GM21367 (cell line): ENCODE data around the gene DMBT1.

Experiments used
- ATAC-seq: cut with Tn5 transposase; IDR thresholded peaks from one replicate; pipeline ENCODE4 v1.9.1; 2021; ENCODE audit not compliant: unreplicated experiment

DMBT1 gene

DNA sequence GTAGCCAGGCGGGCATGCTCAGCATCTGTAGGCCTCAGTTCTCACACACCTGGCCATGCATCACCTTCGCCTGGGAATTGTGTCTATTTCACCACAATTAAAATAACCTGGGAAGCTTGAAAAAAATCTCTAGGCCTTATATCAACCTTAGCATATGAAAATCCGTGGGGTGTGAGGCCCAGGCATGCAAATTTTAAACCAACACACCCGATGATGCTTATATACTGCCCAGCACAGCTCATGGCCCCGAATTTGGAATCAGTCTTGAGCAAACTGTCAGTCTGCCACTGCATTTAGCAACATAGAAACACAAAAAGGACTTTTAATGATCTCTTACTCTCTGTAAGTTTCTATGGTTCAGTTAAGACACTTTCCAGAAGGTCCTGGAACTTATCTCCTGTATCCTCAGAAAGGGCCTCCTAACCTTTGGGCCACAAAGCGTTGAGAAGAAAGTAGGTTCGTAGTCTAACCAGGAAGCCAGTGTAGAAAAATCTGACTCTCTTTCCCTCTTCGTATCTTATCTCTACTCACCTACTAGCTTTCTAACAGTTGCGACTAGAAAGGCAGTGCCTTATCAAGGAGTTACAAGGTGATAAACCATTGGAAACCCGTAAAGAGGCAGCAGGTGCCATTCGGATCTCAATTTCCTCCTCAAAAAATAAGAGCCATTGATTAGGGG is 12.0 kb upstream of the DMBT1 start:
- ATAC-seq, result no peak

DNA sequence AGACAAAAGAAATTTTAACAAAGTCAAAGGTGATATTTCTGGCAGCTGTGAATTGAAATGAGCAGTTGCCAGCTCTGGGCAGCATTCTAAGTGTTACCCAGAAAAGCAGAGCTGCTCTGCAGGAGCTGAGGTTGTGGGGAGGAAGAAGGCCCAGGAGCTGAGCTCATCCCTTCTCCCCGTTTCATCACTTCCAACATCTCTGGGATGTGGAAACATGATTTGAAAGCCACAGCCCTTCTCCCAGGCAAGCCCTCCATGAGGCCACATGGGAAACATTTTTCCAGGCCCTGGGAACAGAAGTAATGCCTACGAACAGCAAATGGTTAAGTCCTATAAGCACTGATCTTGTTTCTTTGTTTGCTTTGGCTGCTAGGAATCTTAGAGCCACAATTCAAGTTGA is 10.9 kb upstream of the DMBT1 start:
- ATAC-seq, result no peak

DNA sequence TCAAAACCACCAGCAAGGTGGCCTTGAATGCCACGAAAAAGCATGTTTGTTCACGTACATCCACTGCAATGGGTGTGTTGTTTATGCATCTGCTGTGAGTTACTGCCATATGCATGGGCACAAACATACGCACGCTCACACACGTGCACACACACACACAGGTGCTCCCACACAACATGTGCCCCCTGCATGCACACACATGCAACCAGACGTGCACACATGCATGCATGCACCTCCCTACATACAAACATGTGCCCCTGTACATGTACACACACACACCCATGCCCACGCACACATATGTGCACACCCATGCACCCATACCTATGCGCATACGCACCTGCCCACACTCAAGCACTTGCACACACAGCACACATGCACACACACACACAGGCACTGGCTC is 10.1 kb upstream of the DMBT1 start:
- no peak for ATAC-seq

DNA sequence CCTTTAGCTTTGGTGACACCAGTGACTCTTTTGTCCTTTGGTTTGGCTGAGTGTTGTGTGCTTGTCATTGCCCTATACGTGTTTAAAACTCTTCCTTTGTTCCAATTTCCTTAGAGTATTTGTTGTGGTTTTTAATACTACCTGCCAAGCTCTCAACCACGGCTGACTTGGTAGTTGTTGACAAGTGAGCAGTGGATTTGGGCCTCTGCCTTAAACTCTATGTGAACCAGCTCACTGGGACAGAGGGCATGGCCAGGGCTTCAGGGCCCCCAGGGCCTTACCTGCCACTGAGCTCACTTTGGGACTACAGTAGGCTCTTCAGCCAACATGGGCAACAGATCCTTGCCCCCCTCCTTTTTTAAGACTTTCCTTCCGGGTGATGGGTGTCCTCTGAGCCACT is 9.6 kb upstream of the DMBT1 start:
- no peak for ATAC-seq

DNA sequence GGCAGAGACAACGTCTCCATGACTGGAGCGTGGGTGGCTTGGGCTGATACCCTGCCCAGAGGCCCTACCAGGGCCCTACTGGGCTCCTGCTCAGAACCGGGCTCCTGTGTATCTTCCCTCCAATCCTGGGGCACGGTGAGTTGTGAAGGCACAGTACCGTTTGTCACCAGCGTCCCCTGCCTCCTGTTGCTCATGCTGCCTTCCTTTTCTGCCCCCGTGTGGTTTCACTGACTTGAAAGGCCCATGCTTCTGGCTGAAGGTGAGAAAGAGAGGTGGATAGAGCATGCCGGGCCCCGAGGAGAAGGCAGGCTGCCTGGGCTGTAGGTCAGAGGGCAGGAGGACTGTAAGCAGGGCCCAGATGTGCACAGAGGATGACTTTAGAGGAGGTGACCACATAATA is 9.1 kb upstream of the DMBT1 start:
- ATAC-seq, result no peak

DNA sequence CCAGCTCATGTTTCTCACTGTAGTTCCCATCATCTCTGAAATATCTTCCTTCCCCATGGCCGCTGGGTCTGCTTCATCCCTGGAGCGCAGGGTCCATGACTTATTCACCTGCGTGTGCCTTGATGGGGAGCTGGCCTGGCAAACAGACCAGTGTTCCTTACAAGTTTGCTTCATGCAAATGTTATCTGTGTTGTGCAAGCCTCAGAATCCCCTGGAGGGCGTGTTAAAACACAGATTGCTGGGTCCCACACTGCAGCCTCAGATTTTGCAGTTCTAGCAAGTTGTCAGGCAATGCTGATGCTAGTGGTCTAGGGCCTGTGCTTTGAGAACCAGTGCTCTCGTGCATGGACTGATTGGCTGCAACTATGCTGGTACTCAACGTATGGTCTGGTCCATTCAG is 7.2 kb upstream of the DMBT1 start:
- ATAC-seq, result no peak

DNA sequence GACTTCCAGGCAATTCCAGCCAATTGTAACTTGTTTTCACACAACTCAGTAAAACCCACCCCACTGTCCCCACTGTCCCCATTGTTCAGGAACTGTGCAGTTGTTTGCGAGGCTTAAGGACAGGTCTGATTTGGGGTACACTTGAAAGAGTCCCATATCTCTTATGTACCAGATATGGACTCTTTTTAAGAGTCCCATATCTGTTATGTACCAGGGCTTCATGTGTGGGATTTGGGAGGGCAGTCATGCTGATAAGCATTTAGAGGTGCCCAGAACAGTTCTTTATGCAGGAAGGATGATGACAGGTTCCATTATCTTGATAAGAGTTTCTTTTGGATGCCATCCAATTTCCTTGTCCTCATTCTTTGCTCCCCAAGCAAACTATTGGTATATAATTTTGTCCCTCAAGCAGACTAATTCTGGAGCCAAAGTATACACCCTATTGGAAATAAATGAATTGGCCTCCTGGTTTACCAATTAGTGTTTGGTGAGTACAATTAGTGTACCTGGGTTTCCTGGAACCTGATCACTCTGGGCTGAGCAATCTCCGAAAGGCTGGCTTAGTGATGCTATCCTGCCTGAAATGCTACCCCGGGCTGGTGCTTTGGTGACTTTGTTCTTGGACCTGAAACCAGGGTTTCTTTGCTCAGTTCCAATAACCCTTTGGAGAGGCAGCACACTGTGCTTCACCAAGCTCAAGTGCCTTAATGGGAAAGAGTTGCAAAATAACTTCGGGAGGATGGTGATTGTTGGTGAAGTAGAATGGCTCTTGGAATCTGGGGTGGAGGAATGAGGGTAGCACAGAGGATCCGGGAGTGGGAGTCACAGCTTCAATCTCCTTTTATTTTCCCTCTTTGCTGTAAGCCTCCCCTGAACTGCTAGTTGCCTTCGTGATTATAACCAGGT is 6.2 kb upstream of the DMBT1 start:
- ATAC-seq, result no peak

DNA sequence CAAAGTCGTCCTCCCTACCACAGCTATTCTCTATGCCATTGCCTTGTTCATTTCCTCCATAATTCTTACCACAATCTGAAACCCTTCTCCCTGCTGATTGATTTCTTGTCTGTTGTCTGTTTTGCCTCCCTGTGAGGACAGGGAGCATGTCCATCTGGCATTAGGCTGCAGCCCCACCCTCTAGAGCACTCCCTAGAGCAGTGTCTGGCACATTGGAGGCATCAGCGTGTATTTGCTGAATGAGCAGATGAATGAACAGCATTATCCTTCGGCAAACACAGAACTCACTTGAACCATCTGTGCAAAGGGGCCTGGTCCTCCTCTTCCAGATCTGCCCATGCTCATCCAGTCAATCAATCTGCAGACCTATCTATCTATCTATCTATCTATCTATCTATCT is 5.1 kb upstream of the DMBT1 start:
- no peak for ATAC-seq

DNA sequence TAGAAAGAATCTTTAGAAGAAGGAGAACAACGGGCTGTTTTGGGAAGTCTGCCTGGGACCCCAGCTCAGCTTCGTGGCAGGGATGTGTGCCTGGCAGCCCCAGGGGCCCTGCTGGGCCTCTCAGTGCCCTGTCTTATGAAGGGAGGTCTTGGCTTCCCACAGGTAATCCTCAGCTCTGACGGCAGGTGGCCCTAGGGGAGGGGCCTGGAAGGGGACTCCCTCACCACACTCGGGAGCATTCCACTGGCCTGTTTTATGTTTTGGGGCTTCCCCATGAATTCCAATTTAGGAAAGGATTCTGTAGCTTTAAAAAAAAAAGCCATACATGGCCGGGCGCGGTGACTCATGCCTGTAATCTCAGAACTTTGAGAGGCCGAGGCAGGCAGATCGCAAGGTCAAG is 3.0 kb upstream of the DMBT1 start:
- no peak for ATAC-seq

DNA sequence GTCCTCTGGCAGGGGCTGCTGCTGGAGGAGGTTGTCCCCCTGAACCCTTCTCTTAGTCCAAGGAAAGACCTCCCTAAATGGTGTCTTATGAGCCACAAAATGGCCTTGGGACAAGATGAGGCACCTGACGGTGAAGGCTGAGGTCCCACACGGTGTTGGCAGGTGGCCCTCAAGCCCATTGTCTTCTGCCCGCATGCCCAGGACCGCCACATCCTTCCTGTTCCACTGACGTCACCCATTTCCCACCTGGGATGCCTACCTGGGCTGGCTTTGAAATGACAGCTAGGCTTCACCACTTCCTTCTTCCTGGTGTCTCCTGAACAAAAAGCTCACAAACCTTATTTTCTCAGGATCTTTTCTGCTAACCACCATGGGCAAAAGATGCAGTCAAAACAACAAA is 2.1 kb upstream of the DMBT1 start:
- ATAC-seq, result no peak

DNA sequence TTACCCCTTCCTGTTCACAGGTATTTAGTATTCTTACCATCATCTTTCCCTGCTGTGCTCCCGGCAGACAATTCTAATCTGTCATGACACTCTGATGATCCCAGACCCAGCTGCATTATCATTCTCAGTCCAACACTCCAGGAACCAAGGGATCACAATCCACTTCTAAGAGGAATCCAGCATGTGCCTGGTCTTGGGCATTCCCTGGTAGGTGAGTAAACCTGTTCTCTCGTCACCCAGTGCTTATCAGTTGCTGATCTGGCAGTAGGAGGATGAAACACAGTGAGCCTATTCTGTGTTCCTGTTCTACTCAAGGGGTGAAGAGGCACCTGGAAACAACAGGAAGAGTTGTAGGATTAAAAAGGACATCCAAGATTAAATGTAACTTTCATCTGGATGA is 1.3 kb upstream of the DMBT1 start:
- ATAC-seq, result no peak

DNA sequence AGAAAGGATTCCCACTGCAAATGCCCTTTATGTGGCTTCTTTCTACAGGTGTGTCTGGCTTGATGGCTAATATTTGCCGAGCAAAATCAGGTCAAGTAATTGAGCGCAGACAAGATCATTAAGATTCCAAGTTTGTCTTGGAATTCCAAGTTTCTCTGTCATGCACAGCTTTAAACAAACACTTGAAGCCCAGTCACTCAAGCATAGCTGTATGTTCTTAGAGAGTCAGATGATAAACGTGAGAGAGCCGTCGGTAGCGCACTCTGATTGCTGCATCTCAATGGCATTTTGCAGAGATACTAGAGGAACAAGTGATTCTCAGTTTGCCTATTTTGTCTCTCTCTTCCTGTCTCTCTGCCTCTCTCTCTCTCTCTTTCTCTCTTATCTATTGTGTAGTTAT is 658 bp downstream of the DMBT1 start:
- no peak for ATAC-seq

DNA sequence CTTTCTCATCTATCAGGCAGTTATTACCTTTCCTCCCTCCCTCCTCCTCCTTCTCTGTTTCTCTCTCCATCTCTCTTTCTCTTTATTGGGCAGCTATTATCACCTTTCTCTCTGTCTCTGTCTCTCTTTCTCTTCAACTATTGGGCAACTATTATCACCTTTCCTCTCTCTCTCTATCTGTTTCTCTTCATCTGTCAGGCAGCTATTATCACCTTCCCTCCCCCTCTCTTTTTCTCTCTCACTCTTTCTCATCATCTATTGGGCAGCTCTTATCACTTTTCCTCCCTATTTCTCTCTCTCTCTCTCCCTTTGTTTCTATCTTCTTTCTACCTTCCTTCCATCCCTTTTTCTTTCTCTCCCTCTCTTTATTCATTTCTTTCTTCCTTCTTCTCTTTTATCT is 1.2 kb downstream of the DMBT1 start:
- no peak for ATAC-seq

DNA sequence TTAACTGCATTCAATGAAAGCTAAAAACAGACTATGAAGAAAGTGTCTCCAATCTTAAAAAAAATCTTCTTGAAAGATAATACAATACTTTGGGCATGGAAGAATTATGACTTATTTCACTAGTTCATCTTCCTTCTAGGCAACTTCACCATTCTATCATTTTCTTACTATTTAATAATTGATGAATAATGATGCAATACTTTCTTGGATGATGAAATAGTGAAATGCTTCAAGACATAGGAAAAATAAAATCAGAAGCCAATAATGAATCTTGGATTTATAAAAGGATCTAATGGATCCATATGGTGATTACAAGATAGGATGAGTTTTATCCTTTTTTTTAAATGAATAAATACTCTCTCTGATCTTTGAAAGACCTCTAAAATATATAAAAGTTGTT is 4.4 kb downstream of the DMBT1 start:
- no peak for ATAC-seq

DNA sequence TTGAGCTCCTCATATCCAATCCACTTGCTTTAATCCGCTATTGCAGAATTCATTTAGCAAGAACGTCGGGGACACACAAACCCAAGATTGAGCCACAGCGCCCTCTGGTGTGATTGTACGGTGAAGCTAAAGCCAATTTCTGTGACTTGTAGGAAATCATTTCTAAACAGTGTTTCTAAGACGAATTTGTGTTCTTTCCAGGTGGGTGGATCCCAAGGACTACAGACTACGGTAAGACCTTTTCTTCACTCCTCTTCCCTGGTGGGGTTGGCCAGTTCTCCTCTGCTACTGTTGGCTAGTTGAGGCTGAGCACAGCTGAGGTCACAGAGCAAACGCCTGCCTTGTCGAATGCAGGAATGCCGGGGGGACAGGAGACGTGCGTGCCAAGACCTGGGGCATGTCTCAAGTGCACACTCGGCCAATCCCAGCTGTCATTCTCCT is 5.2 kb downstream of the DMBT1 start:
- ATAC-seq, result no peak

DNA sequence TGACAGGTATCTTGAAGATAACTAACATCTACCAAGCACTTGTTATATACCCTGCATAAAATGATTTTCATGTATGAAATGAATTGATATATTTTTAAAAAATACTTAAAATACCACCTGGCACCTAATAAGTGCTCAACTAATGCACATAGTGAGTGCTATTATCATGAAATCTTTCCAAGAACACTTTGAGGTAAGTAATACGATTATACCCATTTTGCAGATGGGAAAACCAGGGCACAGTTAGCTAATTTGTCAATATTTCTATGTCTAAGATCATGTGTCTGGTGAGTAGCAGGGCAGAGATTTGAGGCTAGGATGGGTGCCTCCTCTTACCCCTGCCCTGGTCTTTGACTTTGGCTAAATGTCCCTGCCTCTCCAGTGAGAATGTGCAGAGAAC is 6.1 kb downstream of the DMBT1 start:
- no peak for ATAC-seq

DNA sequence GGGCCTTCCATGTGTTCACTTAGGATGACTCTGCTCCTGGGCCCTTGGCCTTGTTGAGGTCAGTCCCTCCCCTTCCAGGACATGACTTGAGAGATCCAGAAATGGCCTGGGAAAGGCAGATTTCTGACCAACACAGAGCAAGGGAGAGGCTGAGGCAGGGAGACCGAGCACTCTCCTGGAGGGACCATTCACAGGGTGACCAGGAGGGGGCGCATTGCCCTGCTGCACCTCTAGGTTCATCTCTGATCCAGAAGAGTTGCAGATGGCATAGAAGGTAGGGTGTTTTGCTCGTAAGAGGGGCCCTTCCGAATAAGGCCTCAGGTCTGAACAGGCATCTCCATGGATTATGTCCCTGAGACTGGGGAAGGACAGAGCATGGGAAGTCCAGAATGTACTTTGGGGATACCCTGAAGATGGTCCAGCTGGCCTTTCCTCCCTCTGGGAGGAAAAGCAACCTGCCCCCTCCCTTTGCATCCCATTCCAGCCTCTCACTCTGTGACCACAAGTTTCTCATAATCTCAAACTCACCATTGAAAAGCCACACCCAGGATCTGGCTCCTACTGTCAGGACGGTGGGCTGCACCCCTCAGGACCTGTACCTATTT is 6.6 kb downstream of the DMBT1 start:
- ATAC-seq, result no peak

DNA sequence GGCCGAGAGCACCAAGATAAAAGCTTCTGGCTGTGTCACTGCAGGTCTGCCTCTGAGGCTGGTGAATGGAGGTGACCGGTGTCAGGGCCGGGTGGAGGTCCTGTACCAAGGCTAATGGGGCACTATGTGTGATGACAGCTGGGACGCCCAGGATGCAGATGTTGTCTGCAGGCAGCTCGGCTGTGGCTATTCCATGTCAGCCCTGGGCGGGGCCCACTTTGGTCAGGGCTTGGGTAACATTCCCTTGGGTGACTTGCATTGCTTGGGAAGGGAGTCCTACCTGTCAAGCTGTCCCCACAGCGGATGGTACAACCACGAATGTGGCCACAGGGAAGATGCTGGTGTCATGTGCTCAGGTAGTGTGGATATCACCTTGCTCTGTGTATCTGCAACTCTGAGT is 8.0 kb downstream of the DMBT1 start:
- no peak for ATAC-seq

DNA sequence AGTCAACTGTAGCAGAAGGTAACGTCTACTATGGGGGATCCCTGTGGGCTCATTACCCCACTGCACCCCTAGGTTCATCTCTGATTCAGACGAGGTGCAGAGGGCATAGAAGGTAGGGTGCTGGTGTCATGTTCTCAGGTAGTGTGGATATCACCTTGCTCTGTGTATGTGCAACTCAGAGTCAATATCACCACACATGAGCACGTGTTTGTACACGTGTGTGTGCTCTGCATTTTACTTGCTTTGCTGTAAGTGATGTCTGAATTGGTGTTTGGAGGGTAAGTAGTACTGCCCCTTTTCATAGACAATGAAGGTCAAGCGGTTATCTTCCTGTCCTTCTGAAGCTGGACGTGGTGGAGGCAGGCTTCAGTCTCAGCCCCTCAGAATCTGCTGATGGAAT is 10.4 kb downstream of the DMBT1 start:
- ATAC-seq, result no peak

DNA sequence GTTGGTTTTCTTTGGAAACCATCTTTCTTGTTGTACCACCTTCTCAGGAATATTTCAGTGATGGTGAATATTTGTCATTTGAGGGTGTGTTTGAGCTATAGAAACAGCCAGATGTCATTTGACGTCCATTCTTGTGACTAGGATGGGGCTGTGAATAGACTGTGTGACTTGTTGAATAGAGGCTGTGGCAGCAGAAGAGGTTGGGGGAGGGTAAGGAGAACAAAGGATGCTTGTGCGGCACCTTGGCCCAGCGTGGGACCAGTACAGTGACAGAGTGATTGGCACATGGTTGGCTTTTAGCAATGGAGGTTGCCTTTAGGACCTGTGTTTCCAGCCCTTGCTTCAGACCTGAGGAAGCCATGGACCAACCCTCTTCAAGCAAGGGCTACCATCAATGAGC is 11.3 kb downstream of the DMBT1 start:
- no peak for ATAC-seq

DNA sequence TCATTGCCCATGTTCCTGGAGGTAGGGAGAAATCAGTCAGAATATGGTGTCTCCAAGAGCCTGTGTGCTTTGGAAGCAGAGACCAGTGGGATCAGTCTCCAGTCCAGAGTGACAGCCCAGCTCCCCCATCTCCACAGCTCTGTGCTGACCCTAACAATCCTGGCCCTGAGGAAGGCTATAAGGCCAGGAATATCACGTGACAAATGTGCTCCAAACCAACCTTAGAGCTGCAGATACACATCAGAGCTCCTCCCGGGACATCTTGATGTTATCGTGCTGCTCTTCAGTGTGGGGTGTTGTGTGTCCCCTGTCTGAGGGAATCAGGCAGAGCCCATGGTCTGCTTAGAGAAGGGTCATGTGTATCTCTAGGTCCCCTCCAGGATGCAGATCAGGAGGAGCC is 15.2 kb downstream of the DMBT1 start:
- ATAC-seq, result no peak

DNA sequence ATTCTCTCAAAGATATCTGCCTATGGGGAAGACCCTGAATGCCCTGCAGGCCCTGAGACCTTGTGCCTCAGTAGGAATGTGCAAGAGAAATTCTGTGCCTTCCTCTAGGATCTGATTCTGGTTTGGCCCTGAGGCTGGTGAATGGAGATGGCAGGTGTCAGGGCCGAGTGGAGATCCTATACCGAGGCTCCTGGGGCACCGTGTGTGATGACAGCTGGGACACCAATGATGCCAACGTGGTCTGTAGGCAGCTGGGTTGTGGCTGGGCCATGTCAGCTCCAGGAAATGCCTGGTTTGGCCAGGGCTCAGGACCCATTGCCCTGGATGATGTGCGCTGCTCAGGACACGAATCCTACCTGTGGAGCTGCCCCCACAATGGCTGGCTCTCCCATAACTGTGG is 15.7 kb downstream of the DMBT1 start:
- no peak for ATAC-seq
